Fibroblast of mammary gland (primary cell): ENCODE results near the gene SLC41A2.

Source experiments
- DNase-seq: peaks from one replicate; pipeline ENCODE4 v3.0.0-alpha.2; 2010; ENCODE audit warnings: low read depth
- H3K4me3 ChIP-seq: 2 replicates; pipeline ENCODE4 v1.5.1; 2011; ENCODE audit warnings: low read depth, mild to moderate bottlenecking, low read length, moderate library complexity; ENCODE audit not compliant: control insufficient read depth
- TF ChIP-seq, protein P1 (sequence below): conservative IDR thresholded peaks from 2 replicates; pipeline ENCODE4 v1.5.1; 2011; ENCODE audit warnings: low read depth, low read length, inconsistent platforms; ENCODE audit not compliant: control insufficient read depth, insufficient read depth

The SLC41A2 gene

DNA sequence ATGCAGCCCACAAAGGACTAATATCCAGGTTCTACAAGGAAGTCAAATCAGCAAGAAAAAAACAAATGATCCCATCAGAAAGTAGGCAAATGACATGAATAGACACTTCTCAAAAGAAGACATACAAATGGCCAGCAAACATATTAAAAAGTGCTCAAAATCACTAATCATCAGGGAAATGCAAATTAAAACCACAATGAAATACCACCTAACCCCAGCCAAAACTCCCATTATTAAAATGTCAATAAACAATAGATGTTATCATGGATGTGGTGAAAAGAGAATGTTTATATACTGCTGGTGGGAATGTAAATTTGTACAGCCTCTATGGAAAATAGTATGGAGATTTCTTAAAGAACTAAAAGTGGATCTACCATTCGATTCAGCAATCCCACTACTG, 25.0 kb downstream of the SLC41A2 start:
- H3K4me3 ChIP-seq = no peak overlapping the region
- no peak for DNase-seq
- TF ChIP-seq, protein P1, sequence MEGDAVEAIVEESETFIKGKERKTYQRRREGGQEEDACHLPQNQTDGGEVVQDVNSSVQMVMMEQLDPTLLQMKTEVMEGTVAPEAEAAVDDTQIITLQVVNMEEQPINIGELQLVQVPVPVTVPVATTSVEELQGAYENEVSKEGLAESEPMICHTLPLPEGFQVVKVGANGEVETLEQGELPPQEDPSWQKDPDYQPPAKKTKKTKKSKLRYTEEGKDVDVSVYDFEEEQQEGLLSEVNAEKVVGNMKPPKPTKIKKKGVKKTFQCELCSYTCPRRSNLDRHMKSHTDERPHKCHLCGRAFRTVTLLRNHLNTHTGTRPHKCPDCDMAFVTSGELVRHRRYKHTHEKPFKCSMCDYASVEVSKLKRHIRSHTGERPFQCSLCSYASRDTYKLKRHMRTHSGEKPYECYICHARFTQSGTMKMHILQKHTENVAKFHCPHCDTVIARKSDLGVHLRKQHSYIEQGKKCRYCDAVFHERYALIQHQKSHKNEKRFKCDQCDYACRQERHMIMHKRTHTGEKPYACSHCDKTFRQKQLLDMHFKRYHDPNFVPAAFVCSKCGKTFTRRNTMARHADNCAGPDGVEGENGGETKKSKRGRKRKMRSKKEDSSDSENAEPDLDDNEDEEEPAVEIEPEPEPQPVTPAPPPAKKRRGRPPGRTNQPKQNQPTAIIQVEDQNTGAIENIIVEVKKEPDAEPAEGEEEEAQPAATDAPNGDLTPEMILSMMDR = no peak

DNA sequence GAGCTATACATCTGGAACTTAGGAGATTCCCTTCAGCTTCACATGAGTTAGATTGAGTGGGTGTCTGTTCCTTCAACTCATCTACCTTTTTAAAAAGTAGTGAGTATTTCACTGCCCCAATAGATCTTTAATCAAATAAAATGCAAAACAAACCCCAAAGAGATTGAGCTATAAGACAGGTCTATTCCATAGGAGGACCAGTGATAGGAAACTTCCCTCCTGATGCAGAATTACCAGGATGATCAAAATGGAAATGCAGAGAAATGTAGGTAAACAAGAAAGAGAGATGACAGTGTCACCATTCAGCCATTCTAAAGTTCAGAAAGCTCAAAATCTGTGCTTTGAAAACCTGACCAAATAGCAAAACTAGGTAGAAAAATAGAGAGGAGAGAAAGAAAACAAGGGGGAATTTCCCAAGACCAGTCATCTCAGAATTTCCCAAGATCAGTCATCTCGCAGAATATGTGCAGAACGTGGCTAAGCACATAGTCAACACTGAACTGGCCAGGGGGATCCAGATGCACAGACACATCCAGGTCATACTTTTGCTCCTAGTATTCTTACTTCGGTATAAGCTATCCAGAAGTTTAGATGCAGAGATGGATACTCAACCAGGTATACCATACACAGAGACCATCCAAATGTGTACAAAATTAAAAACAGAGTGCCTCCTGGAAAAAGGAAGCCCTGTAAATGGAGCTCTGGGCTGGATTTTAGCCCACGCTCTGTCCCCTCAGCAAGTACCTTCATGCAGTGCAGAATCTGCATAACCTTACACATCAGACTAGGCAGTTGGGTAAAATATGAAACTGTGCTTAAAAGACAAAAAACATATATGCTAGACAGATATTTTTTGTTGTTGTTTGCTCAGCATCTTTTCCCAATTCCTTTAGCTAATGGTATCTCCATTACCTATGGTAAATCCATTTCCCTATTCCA, 27.4 kb downstream of the SLC41A2 start:
- H3K4me3 ChIP-seq = no peak overlapping the region
- peak; percentile 75 for DNase-seq
- TF ChIP-seq, protein P1 = no peak

DNA sequence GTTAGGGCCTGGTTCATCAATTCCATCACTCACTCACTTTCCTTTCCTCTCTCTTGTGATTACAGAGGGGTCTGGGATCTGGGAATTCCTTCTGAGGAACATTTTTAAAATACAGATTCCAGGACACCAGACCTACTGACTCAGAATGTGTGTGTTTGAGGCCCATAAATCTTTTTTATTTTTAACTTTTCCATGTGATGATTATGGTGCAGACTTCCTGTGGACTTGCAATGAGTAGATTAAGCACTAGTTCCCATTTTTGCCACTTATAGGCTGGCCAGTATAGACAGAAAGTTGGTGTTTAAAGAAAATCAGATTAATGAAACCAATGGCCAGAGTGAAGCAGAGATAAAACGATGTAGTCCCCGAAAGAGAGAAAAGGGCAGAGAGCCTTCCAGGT, 28.1 kb downstream of the SLC41A2 start:
- no peak overlapping the region for H3K4me3 ChIP-seq
- TF ChIP-seq, protein P1 = no peak
- peak; percentile 58 for DNase-seq

DNA sequence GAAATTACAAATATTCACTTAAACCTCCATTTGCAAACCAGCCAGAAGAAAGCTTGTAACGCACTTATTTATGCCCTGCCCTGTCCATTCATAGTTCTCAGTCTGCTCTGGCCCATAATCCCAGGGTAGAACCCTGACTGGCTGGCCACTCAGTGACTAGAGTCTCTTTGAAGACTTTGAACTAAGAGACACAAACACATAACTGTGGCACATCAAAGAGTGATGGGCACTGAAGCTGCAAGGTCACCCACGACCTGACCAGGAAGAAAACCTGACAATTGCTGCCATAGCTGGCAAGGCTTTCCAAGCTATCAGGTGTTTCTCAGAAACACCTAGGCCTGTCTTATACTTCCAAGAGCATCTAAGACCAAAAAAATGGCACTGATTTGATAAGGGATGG, 28.7 kb downstream of the SLC41A2 start:
- no peak for DNase-seq
- TF ChIP-seq, protein P1 = no peak
- no peak overlapping the region for H3K4me3 ChIP-seq

DNA sequence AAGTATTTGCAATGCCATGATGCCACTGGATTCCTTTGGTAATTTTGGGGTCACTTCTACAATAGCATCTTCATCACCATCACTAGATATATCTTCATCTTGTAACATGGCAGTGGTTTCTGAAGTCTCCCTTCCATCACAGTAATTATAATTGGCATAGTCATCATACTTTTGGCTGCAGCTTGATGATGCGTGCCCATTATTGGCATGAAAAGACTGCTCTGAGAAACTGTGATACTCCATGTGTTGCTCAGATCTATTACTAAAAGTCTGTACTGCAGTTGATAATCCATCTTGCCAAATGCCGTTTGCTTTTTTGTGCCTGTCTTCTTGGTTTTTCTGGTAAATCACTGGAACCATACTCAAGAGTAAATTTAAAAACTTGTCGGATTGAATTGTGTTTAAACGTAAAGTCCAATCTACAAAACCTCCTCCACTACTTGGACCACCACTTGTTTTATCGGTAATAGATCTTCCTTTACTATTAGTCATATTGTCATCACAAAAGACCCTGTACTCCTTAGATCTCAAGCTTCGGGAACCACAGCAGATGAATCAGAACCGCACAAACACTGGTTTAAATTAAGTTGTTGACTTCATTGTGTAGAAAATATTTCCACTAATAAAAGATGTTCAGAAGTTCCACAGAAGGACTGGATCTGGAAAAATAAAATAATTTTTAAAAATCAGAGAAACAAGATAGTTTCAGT, 29.9 kb downstream of the SLC41A2 start:
- H3K4me3 ChIP-seq = no peak overlapping the region
- DNase-seq = peak; percentile 68
- TF ChIP-seq, protein P1 = no peak

DNA sequence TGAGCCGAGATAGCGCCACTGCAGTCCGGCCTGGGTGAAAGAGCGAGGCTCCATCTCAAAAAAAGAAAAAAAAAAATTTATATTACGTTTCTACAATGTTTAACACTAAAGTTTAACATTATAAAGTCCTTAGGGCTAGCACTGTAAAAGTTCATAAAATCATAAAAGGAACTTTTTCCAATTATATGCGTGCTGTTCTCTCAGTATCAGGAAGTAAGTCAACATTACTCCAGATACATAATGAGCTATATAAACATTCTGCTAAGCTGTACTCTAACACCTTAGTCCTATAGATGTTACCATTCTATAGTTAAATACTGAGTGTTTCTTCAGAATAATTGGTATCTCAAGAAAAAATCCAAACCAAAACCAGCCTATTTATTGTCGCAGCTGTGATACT, 32.6 kb downstream of the SLC41A2 start:
- H3K4me3 ChIP-seq = no peak overlapping the region
- TF ChIP-seq, protein P1 = no peak
- no peak for DNase-seq
